ENCODE results near the gene LRCH2. TPM values are rescaled to one million over a fixed set of nuclear protein-coding genes. Genes with fewer than 3 reads are reported as not detected.

Gene LRCH2
- total RNA-seq, 1 donor from 2014 or later, result 24.9 TPM

GRCh38 chrX:115093191-115093590, 140.7 kb downstream of the LRCH2 start:
- H3F3A ChIP-seq (ENCODE audit: low read depth), result no peaks in the 10 kb centered on the region
- TF ChIP-seq CTCF (IDR thresholded peaks at IDR 0.05) (no peak), EZH2 (IDR thresholded peaks at IDR 0.05) (no peak), EZH2phosphoT487 (IDR thresholded peaks at IDR 0.05) (no peak)
- no peaks in the 10 kb centered on the region for H3K27me3 ChIP-seq
- H3K9me3 ChIP-seq (ENCODE audit: low read depth), result no peaks in the 10 kb centered on the region
- peaks cover 37% of the 10 kb centered on the region for H3K36me3 Mint-ChIP-seq
- no peak overlapping the region for H3K4me3 Mint-ChIP-seq
- no peaks in the 10 kb centered on the region for H3K4me1 Mint-ChIP-seq
- no peak overlapping the region for H3K4me3 ChIP-seq
- DNase-seq (ENCODE audit: low spot score), result no peak
- no peak overlapping the region for H3K4me2 ChIP-seq
- no peaks in the 10 kb centered on the region for H3K79me2 ChIP-seq (ENCODE audit: low read depth)
- no peaks in the 10 kb centered on the region for H3K36me3 ChIP-seq
- H2AFZ ChIP-seq (replicated peaks), result no peak overlapping the region
- H3K27ac ChIP-seq, result no peak overlapping the region
- no peak overlapping the region for H3K9ac ChIP-seq
- peaks cover 10% of the 10 kb centered on the region for H3K9me3 Mint-ChIP-seq
- H4K20me1 ChIP-seq (ENCODE audit: low read depth), result no peaks in the 10 kb centered on the region
- H3K27ac Mint-ChIP-seq, result no peak overlapping the region
- no peaks in the 10 kb centered on the region for H3K27me3 Mint-ChIP-seq (ENCODE audit: insufficient read depth, low read depth)
- H3K4me1 ChIP-seq, result no peaks in the 10 kb centered on the region

- Mint-ChIP-seq H3K27me3 (ENCODE audit: insufficient read depth, low read depth) (no peaks in the 10 kb centered on the region), H3K4me1 (no peaks in the 10 kb centered on the region), H3K4me3 (no peak overlapping the region), H3K9me3 (peaks cover 13% of the 10 kb centered on the region), H3K27ac (no peak overlapping the region), H3K36me3 (peaks cover 20% of the 10 kb centered on the region)
- no peaks in the 10 kb centered on the region for H4K20me1 ChIP-seq (ENCODE audit: low read depth)
- H3K27me3 ChIP-seq, result no peaks in the 10 kb centered on the region
- no peak for DNase-seq (ENCODE audit: low spot score)
- H3K79me2 ChIP-seq (ENCODE audit: low read depth), result no peaks in the 10 kb centered on the region
- no peak overlapping the region for H3K27ac ChIP-seq
- no peak overlapping the region for H3K4me3 ChIP-seq
- H3K36me3 ChIP-seq, result no peaks in the 10 kb centered on the region
- no peaks in the 10 kb centered on the region for H3K4me1 ChIP-seq
- no peaks in the 10 kb centered on the region for H3F3A ChIP-seq (ENCODE audit: low read depth)
- no peak overlapping the region for H3K9ac ChIP-seq
- H2AFZ ChIP-seq (replicated peaks), result no peak overlapping the region
- no peaks in the 10 kb centered on the region for H3K9me3 ChIP-seq (ENCODE audit: low read depth)
- no peak overlapping the region for H3K4me2 ChIP-seq
- TF ChIP-seq EZH2 (IDR thresholded peaks at IDR 0.05) (no peak), CTCF (IDR thresholded peaks at IDR 0.05) (no peak), EZH2phosphoT487 (IDR thresholded peaks at IDR 0.05) (no peak)
Observed at GRCh38 chrX:115089419-115089818, 144.5 kb downstream of the LRCH2 start.

GRCh38 chrX:115068896-115069295, 165.0 kb downstream of the LRCH2 start:
- Histone ChIP-seq H3K9me3 (ENCODE audit: low read depth) (no peaks in the 10 kb centered on the region), H3K9ac (no peak overlapping the region), H3K79me2 (ENCODE audit: low read depth) (no peaks in the 10 kb centered on the region), H3K4me1 (no peaks in the 10 kb centered on the region), H3K4me2 (no peak overlapping the region), H3K27me3 (no peaks in the 10 kb centered on the region), H3K27ac (no peak overlapping the region), H4K20me1 (ENCODE audit: low read depth) (no peaks in the 10 kb centered on the region), H2AFZ (replicated peaks) (no peak overlapping the region), H3K4me3 (no peak overlapping the region), H3K36me3 (no peaks in the 10 kb centered on the region), H3F3A (ENCODE audit: low read depth) (no peaks in the 10 kb centered on the region)
- Mint-ChIP-seq H3K4me3 (no peak overlapping the region), H3K9me3 (no peaks in the 10 kb centered on the region), H3K36me3 (no peaks in the 10 kb centered on the region), H3K27me3 (ENCODE audit: insufficient read depth, low read depth) (no peaks in the 10 kb centered on the region), H3K4me1 (no peaks in the 10 kb centered on the region), H3K27ac (no peak overlapping the region)
- TF ChIP-seq EZH2 (IDR thresholded peaks at IDR 0.05) (no peak), EZH2phosphoT487 (IDR thresholded peaks at IDR 0.05) (no peak), CTCF (IDR thresholded peaks at IDR 0.05) (no peak)
- no peak for DNase-seq (ENCODE audit: low spot score)
